GM21390 (cell line): Measurements from ENCODE around the gene EIF5.

ENCODE experiments used
- ATAC-seq: cut with Tn5 transposase; IDR thresholded peaks from one replicate; pipeline ENCODE4 v1.9.1; 2021; ENCODE audit not compliant: unreplicated experiment

The EIF5 gene

DNA sequence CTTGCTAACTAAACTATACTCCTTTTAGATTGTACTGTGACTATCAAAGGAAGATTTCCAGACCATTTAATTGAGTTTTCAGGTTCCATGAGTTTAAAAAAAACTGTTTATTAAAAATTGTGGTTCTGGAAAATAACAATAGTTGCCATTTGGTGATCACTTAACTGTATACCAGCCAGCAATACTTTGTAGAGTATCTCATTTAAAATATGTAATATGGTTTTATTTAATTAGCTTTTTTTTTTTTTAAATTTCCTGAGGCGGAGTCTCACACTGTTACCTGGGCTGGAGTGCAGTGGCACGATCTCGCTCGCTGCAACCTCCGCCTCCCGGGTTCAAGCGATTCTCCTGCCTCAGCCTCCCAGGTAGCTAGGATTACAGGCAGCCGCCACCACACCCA lies 58.5 kb downstream of the EIF5 start:
- no peak for ATAC-seq

GRCh38 chr14:103393070-103393469 lies 59.0 kb downstream of the EIF5 start:
- ATAC-seq = no peak

- ATAC-seq = no peak
These were observed 59.9 kb downstream of the EIF5 start for GRCh38 chr14:103393676-103394626.
